Psoas muscle (tissue), 8 donors: ENCODE results near the gene LYRM1. TPM values are rescaled to one million over a fixed set of nuclear protein-coding genes. Genes with fewer than 3 reads are reported as not detected.
"Not testable (repeated sequence)": the region's sequence is repeated elsewhere in the genome, so short reads cannot be mapped to it uniquely, and the experiment has no call there.

Experiments
- ATAC-seq, 4 donors: fragments of 200-7000 bp; cut with Tn5 transposase; one replicate each; pipeline ENCODE4 v1.9.1; 2020; ENCODE audit warnings: moderate library complexity in 3 of 4, mild to moderate bottlenecking in 2 of 4
- DNase-seq, 2 donors: peaks; one replicate each; pipeline ENCODE4 v3.0.0-alpha.2; 2020
- H3K27ac ChIP-seq: fragments of 200-600 bp; one replicate; pipeline ENCODE4 v1.8.0; 2022
- H3K27me3 ChIP-seq, 3 donors: fragments of 200-600 bp in 1 of 3; one replicate each; pipeline versions ENCODE4 v1.6.1 to v1.8.0; 2013 to 2022; ENCODE audit warnings: low read length in 2 of 3, mild to moderate bottlenecking in 2 of 3, moderate library complexity in 1 of 3; ENCODE audit not compliant: insufficient read depth in 3 of 3
- H3K36me3 ChIP-seq, 2 donors: fragments of 200-600 bp in 1 of 2; one replicate each; pipeline versions ENCODE4 v1.6.1 to v1.8.0; 2013 to 2022; ENCODE audit warnings: low read depth in 1 of 2, mild to moderate bottlenecking in 1 of 2, moderate library complexity in 1 of 2; ENCODE audit not compliant: insufficient read depth in 1 of 2
- H3K4me1 ChIP-seq: fragments of 200-600 bp; one replicate; pipeline ENCODE4 v1.8.0; 2022
- H3K4me3 ChIP-seq: fragments of 200-600 bp; one replicate; pipeline ENCODE4 v1.8.0; 2022; ENCODE audit warnings: mild to moderate bottlenecking
- H3K9me3 ChIP-seq: fragments of 200-600 bp; one replicate; pipeline ENCODE4 v1.8.0; 2022
- WGBS, 3 donors: extraction: QIAGEN DNeasy Blood & Tissue Kit; methylation state at CpG; one replicate each; pipeline versions ENCODE4 v1.1.6 to v1.1.7; 2013; 5-methylcytosine and 5-hydroxymethylcytosine counted together
- intact Hi-C, 2 donors: fragments of 100-400 bp; cut with DNase I; formaldehyde crosslinking; loops; one replicate each; pipeline versions ENCODE4 v1.11.0 to v1.14.2; 2022
- polyA plus RNA-seq, 3 donors: library from polyadenylated mRNA; stranded (reverse); fragments of 200-250 nt; gene quantifications; one replicate each; pipeline ENCODE4 v1.2.3, GENCODE V29; 2013
- total RNA-seq, 4 donors: library from RNA; stranded (reverse); fragmentation: NEBNext Ultra II Directional in 2 of 4; extraction: Animal tissue kit (Norgen Biotek cat#: 25700) in 2 of 4; gene quantifications; one replicate each; pipeline versions ENCODE4 v1.2.1 to v1.2.4, GENCODE V29; 2021 to 2023
- TF ChIP-seq, protein P1 (sequence below): fragments of 200-600 bp; IDR thresholded peaks from one replicate; pipeline ENCODE4 v1.8.0; 2022; ENCODE audit warnings: antibody characterized with exemption
- donor health status: healthy with polysubstance abuse.
- donor health status: DM: no; HTN: no; CAD: no; lungs with moderate emphysema.
- donor health status: Bipolar disorder and iron deficiency.
- donor health status: healthy.
- donor health status: DM: yes; HTN: yes; CAD: no.
- donor health status: DM: no; HTN: no; CAD: no.
- donor health status: DM: no; HTN: no; CAD: no.
- donor health status: DM: yes; HTN: yes; CAD: no.

Gene LYRM1
- total and polyA plus RNA-seq, 7 donors: 27.2 to 54.0 (median 37.3) TPM

DNA sequence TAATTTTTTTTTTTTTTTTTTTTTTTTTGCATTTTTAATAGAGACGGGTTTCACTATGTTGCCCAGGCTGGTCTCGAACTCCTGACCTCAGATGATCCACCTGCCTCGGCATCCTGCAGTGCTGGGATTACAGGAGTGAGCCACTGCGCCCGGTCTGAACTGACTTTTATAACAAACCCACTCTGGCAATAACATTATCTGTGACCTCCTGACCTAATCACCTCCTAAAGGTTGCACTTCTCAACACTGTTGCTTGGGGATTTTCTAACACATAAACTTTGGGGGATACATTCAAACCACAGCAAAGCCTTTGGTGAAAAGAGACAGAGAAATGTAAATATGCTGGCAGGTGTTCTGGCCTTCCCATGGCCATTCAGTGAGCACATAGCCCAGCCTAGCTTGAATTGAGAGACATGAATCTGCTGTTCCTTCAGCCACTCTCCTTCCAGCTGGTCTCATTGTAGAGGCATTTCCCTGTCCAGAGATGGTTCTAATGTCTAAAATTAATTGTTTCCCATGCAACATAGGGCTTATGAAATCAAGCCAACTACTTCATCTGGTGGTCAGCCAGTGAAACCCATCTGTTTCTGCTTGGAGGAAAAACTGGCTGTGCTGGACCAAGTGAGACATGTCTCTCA is 28.3 kb downstream of the LYRM1 start:
- H3K36me3 ChIP-seq: peaks cover 0 to 20% of the 10 kb centered on the region in 2 donors
- DNase-seq: no peak
- no peak for ATAC-seq
- H3K4me1 ChIP-seq: peaks cover 10% of the 10 kb centered on the region
- no peak overlapping the region for H3K4me3 ChIP-seq
- intact Hi-C loops: no loop called here
- H3K27ac ChIP-seq: no peak overlapping the region
- WGBS, 3 donors: 73 to 84% (median 81%) methylated on average over 4 to 5 of the region's 5 CpGs
- TF ChIP-seq, protein P1, sequence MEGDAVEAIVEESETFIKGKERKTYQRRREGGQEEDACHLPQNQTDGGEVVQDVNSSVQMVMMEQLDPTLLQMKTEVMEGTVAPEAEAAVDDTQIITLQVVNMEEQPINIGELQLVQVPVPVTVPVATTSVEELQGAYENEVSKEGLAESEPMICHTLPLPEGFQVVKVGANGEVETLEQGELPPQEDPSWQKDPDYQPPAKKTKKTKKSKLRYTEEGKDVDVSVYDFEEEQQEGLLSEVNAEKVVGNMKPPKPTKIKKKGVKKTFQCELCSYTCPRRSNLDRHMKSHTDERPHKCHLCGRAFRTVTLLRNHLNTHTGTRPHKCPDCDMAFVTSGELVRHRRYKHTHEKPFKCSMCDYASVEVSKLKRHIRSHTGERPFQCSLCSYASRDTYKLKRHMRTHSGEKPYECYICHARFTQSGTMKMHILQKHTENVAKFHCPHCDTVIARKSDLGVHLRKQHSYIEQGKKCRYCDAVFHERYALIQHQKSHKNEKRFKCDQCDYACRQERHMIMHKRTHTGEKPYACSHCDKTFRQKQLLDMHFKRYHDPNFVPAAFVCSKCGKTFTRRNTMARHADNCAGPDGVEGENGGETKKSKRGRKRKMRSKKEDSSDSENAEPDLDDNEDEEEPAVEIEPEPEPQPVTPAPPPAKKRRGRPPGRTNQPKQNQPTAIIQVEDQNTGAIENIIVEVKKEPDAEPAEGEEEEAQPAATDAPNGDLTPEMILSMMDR: no peak
- H3K9me3 ChIP-seq: no peaks in the 10 kb centered on the region
- no peaks in the 10 kb centered on the region for H3K27me3 ChIP-seq

GRCh38 chr16:20929676-20930364 is 29.2 kb downstream of the LYRM1 start:
- H3K4me3 ChIP-seq, intact Hi-C loops, H3K27me3 ChIP-seq, H3K9me3 ChIP-seq: not testable (repeated sequence)
- Histone ChIP-seq H3K36me3 (peaks cover 0 to 11% of the 10 kb centered on the region in 2 donors), H3K27ac (peak overlapping the region; percentile 50), H3K4me1 (peaks cover 10% of the 10 kb centered on the region)
- WGBS, 3 donors: 48 to 61% (median 56%) methylated on average over 10 of the region's 10 CpGs
- DNase-seq (peak in 1 of 2 donors; percentile 24), ATAC-seq (peak; percentile 67 to 92 (median 87))

- no peak overlapping the region for H3K27ac ChIP-seq
- H3K27me3 ChIP-seq: no peaks in the 10 kb centered on the region
- peak in 1 of 4 donors; percentile 8 for ATAC-seq
- DNase-seq: no peak
- H3K4me3 ChIP-seq: no peak overlapping the region
- peaks cover 10% of the 10 kb centered on the region for H3K4me1 ChIP-seq
- no peaks in the 10 kb centered on the region for H3K9me3 ChIP-seq
- WGBS, 3 donors: 76 to 92% (median 79%) methylated on average over 1 of the region's 1 CpG
- intact Hi-C loops: no loop called here
- TF ChIP-seq, protein P1: no peak
- peaks cover 0 to 6% of the 10 kb centered on the region in 2 donors for H3K36me3 ChIP-seq
Measured at GRCh38 chr16:20930365-20930690, 29.8 kb downstream of the LYRM1 start.

DNA sequence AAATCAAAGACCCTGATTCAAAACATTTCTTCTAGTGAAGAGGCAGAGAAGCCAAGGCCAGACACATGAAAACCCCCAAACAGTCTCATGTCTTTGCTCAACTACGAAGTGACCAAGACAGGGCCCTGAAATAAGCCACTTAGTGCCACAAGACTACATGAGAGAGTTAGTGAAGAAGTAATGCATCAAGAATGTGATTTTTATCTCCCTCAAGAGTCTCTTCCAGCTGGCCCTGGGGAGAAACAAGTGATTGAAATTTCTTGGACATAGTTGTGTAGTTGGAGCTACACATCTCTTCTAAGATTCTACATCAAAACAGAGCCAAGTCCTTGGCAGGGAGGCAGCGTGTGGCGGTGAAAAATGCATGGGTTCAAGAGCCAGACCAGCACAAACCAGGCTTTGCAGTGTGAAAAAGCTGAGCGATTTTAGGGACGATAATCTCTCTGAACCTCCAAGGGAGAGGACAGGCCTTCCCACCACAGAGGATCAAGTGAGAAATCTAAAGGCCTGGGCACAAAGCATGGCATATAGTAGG is 30.6 kb downstream of the LYRM1 start:
- DNase-seq (no peak), ATAC-seq (no peak)
- H3K4me3 ChIP-seq: no peak overlapping the region
- no peaks in the 10 kb centered on the region for H3K9me3 ChIP-seq
- no peak overlapping the region for H3K27ac ChIP-seq
- TF ChIP-seq, protein P1: no peak
- H3K27me3 ChIP-seq: no peaks in the 10 kb centered on the region
- peaks cover 10% of the 10 kb centered on the region for H3K4me1 ChIP-seq
- intact Hi-C loops: no loop called here
- 63 to 79% (median 65%) methylated on average over 5 of the region's 5 CpGs for WGBS, 3 donors
- no peaks in the 10 kb centered on the region for H3K36me3 ChIP-seq

DNA sequence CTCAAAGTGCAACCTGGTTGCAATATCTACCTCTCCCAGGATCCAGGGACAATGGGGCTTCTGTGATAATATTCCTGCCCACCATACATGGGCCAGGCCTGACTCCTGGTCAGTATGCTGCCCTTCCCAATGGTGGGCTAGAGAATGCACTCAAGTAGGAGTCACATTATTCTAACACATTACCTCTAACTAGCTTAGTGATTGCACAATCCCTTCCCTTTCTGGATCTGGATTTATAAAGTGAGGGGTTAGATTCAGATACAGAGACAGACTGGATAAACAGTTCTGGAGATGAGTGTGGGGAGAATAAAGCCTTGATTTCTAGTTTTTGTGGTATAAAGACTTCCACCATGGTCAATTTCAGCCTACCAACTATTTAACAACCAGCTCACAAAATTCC is 33.0 kb downstream of the LYRM1 start:
- Histone ChIP-seq H3K4me1 (peaks cover 10% of the 10 kb centered on the region), H3K27ac (no peak overlapping the region), H3K36me3 (no peaks in the 10 kb centered on the region), H3K4me3 (no peak overlapping the region), H3K27me3 (no peaks in the 10 kb centered on the region), H3K9me3 (no peaks in the 10 kb centered on the region)
- DNase-seq (no peak), ATAC-seq (no peak)
- intact Hi-C loops: no loop called here
- TF ChIP-seq, protein P1: no peak
